Large intestine (tissue), 3 donors: ENCODE data around the gene RBP7. TPM values are rescaled to one million over a fixed set of nuclear protein-coding genes. Genes with fewer than 3 reads are reported as not detected.

ENCODE experiments used
- DNase-seq, 2 donors: peaks; one replicate each; pipeline versions ENCODE4 v3.0.0 to v3.0.0-alpha.2; 2013
- H3K27ac ChIP-seq: one replicate; pipeline ENCODE4 v1.5.1; 2013; ENCODE audit warnings: low read length
- H3K27me3 ChIP-seq: 2 replicates; pipeline ENCODE4 v1.6.1; 2013; ENCODE audit warnings: low read length; ENCODE audit not compliant: control insufficient read depth, insufficient read depth
- H3K36me3 ChIP-seq: 2 replicates; pipeline ENCODE4 v1.6.1; 2013; ENCODE audit warnings: low read length; ENCODE audit not compliant: control insufficient read depth, insufficient read depth
- H3K4me1 ChIP-seq: one replicate; pipeline ENCODE4 v1.6.1; 2013; ENCODE audit warnings: low read length; ENCODE audit not compliant: control insufficient read depth, insufficient read depth
- H3K4me3 ChIP-seq: one replicate; pipeline ENCODE4 v1.5.1; 2013; ENCODE audit warnings: low read length
- H3K9me3 ChIP-seq: one replicate; pipeline ENCODE4 v1.6.1; 2013; ENCODE audit warnings: mild to moderate bottlenecking, low read depth, low read length, moderate library complexity; ENCODE audit not compliant: control insufficient read depth
- WGBS: methylation state at CpG from one replicate; pipeline ENCODE4 v1.1.5; 2013; ENCODE audit warnings: low lambda C conversion rate; ENCODE audit not compliant: insufficient coverage; 5-methylcytosine and 5-hydroxymethylcytosine counted together
- polyA plus RNA-seq: library from polyadenylated mRNA; unstranded; fragments of 120-200 nt; gene quantifications from one replicate; pipeline ENCODE4 v1.2.1, GENCODE V29; 2013

The RBP7 gene
- polyA plus RNA-seq, 1 donor, result 3.3 TPM

DNA sequence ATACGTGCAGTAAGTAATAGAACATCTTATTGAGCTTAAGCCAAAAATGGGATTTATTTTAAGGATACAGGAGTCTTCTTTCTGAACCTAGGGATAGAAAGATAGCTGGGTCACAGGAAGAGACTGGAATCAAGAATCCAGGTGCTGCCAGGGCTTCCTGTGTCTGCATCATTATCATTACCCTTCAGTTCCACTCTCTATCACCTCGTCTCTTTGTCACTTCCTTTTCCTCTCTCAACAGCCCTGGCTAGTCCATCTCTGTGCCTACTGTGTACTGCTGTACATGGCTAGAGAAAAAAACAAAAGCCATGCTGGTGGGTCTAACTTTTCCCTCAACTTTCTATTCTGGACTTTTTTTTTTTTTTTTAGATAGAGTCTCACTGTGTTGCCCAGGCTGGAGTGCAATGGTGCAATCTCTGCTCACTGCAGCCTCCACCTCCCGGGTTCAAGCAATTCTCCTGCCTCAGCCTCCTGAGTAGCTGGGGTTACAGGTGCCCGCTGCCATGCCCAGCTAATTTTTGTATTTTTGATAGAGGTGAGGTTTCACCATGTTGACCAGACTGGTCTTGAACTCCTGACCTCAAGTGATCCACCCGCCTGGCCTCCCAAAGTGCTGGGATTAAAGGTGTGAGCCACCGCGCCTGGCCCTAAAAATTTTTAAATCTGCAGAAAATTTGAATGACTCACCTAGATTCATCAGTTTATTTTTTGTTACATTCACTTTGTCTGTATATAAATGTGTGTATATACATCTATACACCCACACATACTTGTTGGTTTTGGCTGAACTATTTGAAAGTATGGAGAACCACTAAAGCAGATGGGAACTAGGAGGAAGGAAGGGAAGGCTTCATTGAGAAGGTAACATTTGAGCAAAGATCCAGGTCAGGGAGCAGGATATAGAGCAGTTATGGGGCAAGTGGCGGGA lies 67.7 kb downstream of the RBP7 start:
- H3K36me3 ChIP-seq, result peaks cover 7% of the 10 kb centered on the region
- peaks cover 7% of the 10 kb centered on the region for H3K4me1 ChIP-seq
- no peak for DNase-seq
- H3K4me3 ChIP-seq, result no peak overlapping the region
- no CpG with 5 or more reads among the region's 8 CpGs for WGBS
- H3K27me3 ChIP-seq, result no peaks in the 10 kb centered on the region
- H3K9me3 ChIP-seq, result no peaks in the 10 kb centered on the region
- peak overlapping the region; percentile 39 for H3K27ac ChIP-seq

DNA sequence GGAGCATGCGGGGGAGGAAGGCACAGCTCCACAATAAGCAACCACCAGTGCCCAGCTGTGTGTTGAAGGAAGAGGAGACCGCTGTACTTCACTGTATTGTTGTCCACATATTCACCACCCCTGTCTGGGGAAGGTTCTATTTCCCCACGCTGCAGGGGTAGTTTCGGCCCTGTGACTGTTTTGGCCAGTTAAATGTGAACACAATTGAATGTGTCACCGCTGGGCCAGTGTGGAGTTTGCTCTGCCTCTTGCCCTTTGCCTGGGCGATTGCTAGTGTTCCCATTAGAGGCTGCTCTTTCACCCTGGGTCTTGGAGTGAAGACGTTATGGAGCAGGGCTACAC lies 68.3 kb downstream of the RBP7 start:
- Histone ChIP-seq H3K27me3 (no peaks in the 10 kb centered on the region), H3K9me3 (no peaks in the 10 kb centered on the region), H3K27ac (peak overlapping the region; percentile 39), H3K4me3 (no peak overlapping the region), H3K36me3 (peaks cover 3% of the 10 kb centered on the region), H3K4me1 (peaks cover 7% of the 10 kb centered on the region)
- WGBS, result 0% methylated on average over 1 of the region's 7 CpGs
- peak in 1 of 2 donors; percentile 80 for DNase-seq

Other genes with a start within 250 kb of the RBP7 start
- gene CLSTN1, start 173.3 kb upstream of the RBP7 start, polyA plus RNA-seq, result 66.2 TPM
- gene CTNNBIP1, start 87.0 kb upstream of the RBP7 start, polyA plus RNA-seq, result 21.6 TPM
- gene LZIC, start 53.8 kb upstream of the RBP7 start, polyA plus RNA-seq, result 59.0 TPM
- gene NMNAT1, start 53.8 kb upstream of the RBP7 start, polyA plus RNA-seq, result 15.2 TPM
- gene UBE4B, start 35.7 kb downstream of the RBP7 start, polyA plus RNA-seq, result 49.1 TPM
- gene KIF1B, start 213.3 kb downstream of the RBP7 start, polyA plus RNA-seq, result 23.8 TPM